NT2/D1 (cell line): ENCODE results near the gene CAPRIN2.

ENCODE experiments used
- SUZ12 ChIP-seq: IDR thresholded peaks from 2 replicates; pipeline ENCODE4 v1.6.1; 2011; ENCODE audit not compliant: insufficient read length, insufficient read depth; ENCODE audit errors: extremely low read depth
- YY1 ChIP-seq: IDR thresholded peaks from 2 replicates; pipeline ENCODE4 v1.6.1; 2011; ENCODE audit not compliant: insufficient read length, insufficient read depth
- ZNF274 ChIP-seq: IDR thresholded peaks from 2 replicates; pipeline ENCODE4 v1.6.1; 2011; ENCODE audit warnings: mild to moderate bottlenecking, low read depth, low read length

GRCh38 chr12:30744321-30744720 lies 10.4 kb downstream of the CAPRIN2 start:
- TF ChIP-seq ZNF274 = no peak
- TF ChIP-seq YY1 = no peak
- no peak for TF ChIP-seq SUZ12
